MG63 (cell line): Measurements from ENCODE around the gene COG8. TPM values are rescaled to one million over a fixed set of nuclear protein-coding genes. Genes with fewer than 3 reads are reported as not detected.
A peak's percentile ranks its signal among the peaks of the same experiment; 100 is the strongest.
"Not testable (repeated sequence)": the region's sequence is repeated elsewhere in the genome, so short reads cannot be mapped to it uniquely, and the experiment has no call there.

Experiments
- DNase-seq: peaks from one replicate; pipeline ENCODE4 v3.0.0-alpha.2; 2020
- H3K27me3 ChIP-seq: fragments of 250-450 bp; sonication (Bioruptor Pico); 2 replicates; pipeline ENCODE4 v1.5.1; 2020; ENCODE audit warnings: mild to moderate bottlenecking, moderate library complexity
- H3K36me3 ChIP-seq: fragments of 250-450 bp; sonication (Bioruptor Pico); 2 replicates; pipeline ENCODE4 v1.5.1; 2020; ENCODE audit warnings: mild to moderate bottlenecking, moderate library complexity
- H3K4me3 ChIP-seq: fragments of 250-450 bp; sonication (Bioruptor Pico); 2 replicates; pipeline ENCODE4 v1.5.1; 2020; ENCODE audit warnings: mild to moderate bottlenecking, moderate library complexity
- H3K9me3 ChIP-seq: fragments of 250-450 bp; sonication (Bioruptor Pico); 2 replicates; pipeline ENCODE4 v1.5.1; 2020; ENCODE audit warnings: mild to moderate bottlenecking, moderate library complexity
- total RNA-seq: library from RNA; depleted of rRNA; stranded (reverse); fragments of >200 nt; shearing (Covaris generic); gene quantifications from 2 replicates; pipeline ENCODE4 v1.2.3, GENCODE V29; 2014; ENCODE audit warnings: low replicate concordance

The COG8 gene
- total RNA-seq, 1 experiment from 2014 or later = 51.9 TPM

- Histone ChIP-seq H3K9me3 (no peaks in the 10 kb centered on the region), H3K27me3 (no peaks in the 10 kb centered on the region), H3K4me3 (peak overlapping the region; percentile 71), H3K36me3 (peaks cover 18% of the 10 kb centered on the region)
- peak; percentile 25 for DNase-seq
These were observed 27.6 kb downstream of the COG8 start for GRCh38 chr16:69311533-69312387.

GRCh38 chr16:69310653-69311532 lies 28.5 kb downstream of the COG8 start, which contains the start of gene VPS4A:
TSS of gene VPS4A (plus strand) at chr16:69311350. CDS start at chr16:69311512, 162 bp downstream.
- Histone ChIP-seq H3K9me3 (no peaks in the 10 kb centered on the region), H3K27me3 (no peaks in the 10 kb centered on the region)
- peak; percentile 85 for DNase-seq

GRCh38 chr16:69309316-69309715 lies 30.0 kb downstream of the COG8 start:
- Histone ChIP-seq H3K36me3 (peaks cover 9% of the 10 kb centered on the region), H3K4me3 (no peak overlapping the region), H3K27me3 (no peaks in the 10 kb centered on the region), H3K9me3 (no peaks in the 10 kb centered on the region)
- DNase-seq = no peak

More at GRCh38 chr16:69310653-69311532, 28.5 kb downstream of the COG8 start, which contains the start of gene VPS4A:
- Histone ChIP-seq H3K4me3 (peak within 1 kb of the TSS; percentile 71), H3K36me3 (peaks cover 15% of the 10 kb centered on the region)

GRCh38 chr16:69307856-69308255 lies 31.5 kb downstream of the COG8 start:
- no peak for DNase-seq
- no peak overlapping the region for H3K4me3 ChIP-seq
- H3K36me3 ChIP-seq = no peaks in the 10 kb centered on the region; the same call in 1 of the 2 replicates
- H3K27me3 ChIP-seq = no peaks in the 10 kb centered on the region
- H3K9me3 ChIP-seq = no peaks in the 10 kb centered on the region

GRCh38 chr16:69307091-69307490 lies 32.3 kb downstream of the COG8 start:
- no peak for DNase-seq

GRCh38 chr16:69306031-69306430 lies 33.3 kb downstream of the COG8 start:
- no peaks in the 10 kb centered on the region for H3K27me3 ChIP-seq
- no peak for DNase-seq

More at GRCh38 chr16:69307091-69307490, 32.3 kb downstream of the COG8 start:
- Histone ChIP-seq H3K27me3 (no peaks in the 10 kb centered on the region), H3K4me3 (no peak overlapping the region), H3K9me3 (no peaks in the 10 kb centered on the region), H3K36me3 (no peaks in the 10 kb centered on the region; the same call in 1 of the 2 replicates)

GRCh38 chr16:69302301-69302700 lies 37.1 kb downstream of the COG8 start:
- DNase-seq = no peak
- H3K36me3 ChIP-seq = peaks cover 6% of the 10 kb centered on the region; the same call in 1 of the 2 replicates
- no peaks in the 10 kb centered on the region for H3K27me3 ChIP-seq
- no peak overlapping the region for H3K4me3 ChIP-seq
- H3K9me3 ChIP-seq = no peaks in the 10 kb centered on the region

More at GRCh38 chr16:69306031-69306430, 33.3 kb downstream of the COG8 start:
- Histone ChIP-seq H3K36me3 (peaks cover 6% of the 10 kb centered on the region; the same call in 1 of the 2 replicates), H3K9me3 (no peaks in the 10 kb centered on the region), H3K4me3 (no peak overlapping the region)

- H3K36me3 ChIP-seq = peaks cover 6% of the 10 kb centered on the region; the same call in 1 of the 2 replicates
- H3K9me3 ChIP-seq = no peaks in the 10 kb centered on the region
- H3K27me3 ChIP-seq = no peaks in the 10 kb centered on the region
- DNase-seq = no peak
- H3K4me3 ChIP-seq = no peak overlapping the region
These were observed 37.5 kb downstream of the COG8 start for GRCh38 chr16:69301861-69302260.

GRCh38 chr16:69301187-69301586 lies 38.2 kb downstream of the COG8 start:
- Histone ChIP-seq H3K27me3 (no peaks in the 10 kb centered on the region), H3K4me3 (no peak overlapping the region), H3K36me3 (peaks cover 6% of the 10 kb centered on the region; the same call in 1 of the 2 replicates), H3K9me3 (no peaks in the 10 kb centered on the region)
- DNase-seq = no peak

- DNase-seq = no peak
- Histone ChIP-seq H3K27me3 (no peaks in the 10 kb centered on the region), H3K9me3 (no peaks in the 10 kb centered on the region), H3K4me3 (no peak overlapping the region), H3K36me3 (peaks cover 6% of the 10 kb centered on the region; the same call in 1 of the 2 replicates)
These were observed 41.1 kb downstream of the COG8 start for GRCh38 chr16:69298261-69298660.

GRCh38 chr16:69296771-69297170 lies 42.6 kb downstream of the COG8 start:
- DNase-seq, H3K36me3 ChIP-seq, H3K9me3 ChIP-seq, H3K4me3 ChIP-seq, H3K27me3 ChIP-seq: not testable (repeated sequence)

- Histone ChIP-seq H3K36me3 (no peaks in the 10 kb centered on the region; the same call in 1 of the 2 replicates), H3K4me3 (no peak overlapping the region), H3K9me3 (no peaks in the 10 kb centered on the region), H3K27me3 (no peaks in the 10 kb centered on the region)
- no peak for DNase-seq
These were observed 45.3 kb downstream of the COG8 start for GRCh38 chr16:69294051-69294450.

- H3K4me3 ChIP-seq = no peak overlapping the region
- DNase-seq = no peak
- H3K36me3 ChIP-seq = peaks cover 3% of the 10 kb centered on the region
These were observed 46.0 kb downstream of the COG8 start for GRCh38 chr16:69293401-69293800.

GRCh38 chr16:69291657-69292056 lies 47.7 kb downstream of the COG8 start:
- not testable (repeated sequence) for H3K36me3 ChIP-seq, H3K27me3 ChIP-seq, DNase-seq

More at GRCh38 chr16:69293401-69293800, 46.0 kb downstream of the COG8 start:
- no peaks in the 10 kb centered on the region for H3K9me3 ChIP-seq
- no peaks in the 10 kb centered on the region for H3K27me3 ChIP-seq

GRCh38 chr16:69286941-69287713 lies 52.2 kb downstream of the COG8 start:
- DNase-seq = no peak
- Histone ChIP-seq H3K36me3 (peaks cover 11% of the 10 kb centered on the region), H3K9me3 (no peaks in the 10 kb centered on the region), H3K4me3 (no peak overlapping the region), H3K27me3 (no peaks in the 10 kb centered on the region)

More at GRCh38 chr16:69291657-69292056, 47.7 kb downstream of the COG8 start:
- not testable (repeated sequence) for H3K4me3 ChIP-seq, H3K9me3 ChIP-seq

GRCh38 chr16:69285240-69285639 lies 54.1 kb downstream of the COG8 start:
- Histone ChIP-seq H3K4me3 (no peak overlapping the region), H3K9me3 (no peaks in the 10 kb centered on the region), H3K36me3 (peaks cover 11% of the 10 kb centered on the region), H3K27me3 (no peaks in the 10 kb centered on the region)
- no peak for DNase-seq
